ENCODE results near the gene CEACAM1.
"Not testable (repeated sequence)": the region's sequence is repeated elsewhere in the genome, so short reads cannot be mapped to it uniquely, and the experiment has no call there.

CEACAM1 gene

DNA sequence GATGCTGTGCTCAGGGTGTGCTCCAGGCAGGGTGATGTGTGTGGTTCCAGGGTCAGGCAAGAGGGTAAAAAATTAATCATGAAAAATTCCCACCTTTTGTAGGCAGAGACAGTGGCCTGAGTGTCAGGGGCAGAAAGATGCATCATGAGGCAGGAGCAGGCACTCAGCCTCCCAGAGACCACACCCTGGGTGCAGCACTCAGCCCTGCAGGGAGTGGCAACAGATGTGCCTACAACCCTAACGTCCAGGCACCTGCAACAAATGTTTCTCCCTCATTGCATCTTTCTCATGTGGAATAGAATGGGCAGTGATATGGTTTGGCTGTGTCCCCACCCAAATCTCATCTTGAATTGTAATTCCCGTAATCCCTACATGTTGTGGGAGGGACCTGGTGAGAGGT lies 19.6 kb upstream of the CEACAM1 start:
- DNase-seq: no peak

- no peak for DNase-seq
These were observed 18.7 kb upstream of the CEACAM1 start for GRCh38 chr19:42546831-42547500.

DNA sequence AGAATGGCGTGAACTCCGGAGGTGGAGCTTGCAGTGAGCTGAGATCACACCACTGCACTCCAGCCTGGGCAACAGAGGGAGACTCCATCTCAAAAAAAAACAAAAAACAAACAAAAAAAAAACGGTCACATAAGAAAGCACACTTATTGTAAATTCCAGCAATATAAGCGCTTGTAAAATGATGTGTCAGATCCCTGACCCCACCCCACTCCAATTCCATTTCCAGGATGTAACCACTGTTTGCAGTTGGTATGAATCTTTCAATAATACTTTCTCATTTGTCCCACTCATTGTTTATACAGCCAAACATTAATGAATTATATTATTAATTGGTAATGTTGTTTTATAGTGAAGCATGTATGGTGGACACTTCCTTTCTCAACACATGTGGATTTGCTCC lies 15.9 kb upstream of the CEACAM1 start:
- DNase-seq: no peak

DNA sequence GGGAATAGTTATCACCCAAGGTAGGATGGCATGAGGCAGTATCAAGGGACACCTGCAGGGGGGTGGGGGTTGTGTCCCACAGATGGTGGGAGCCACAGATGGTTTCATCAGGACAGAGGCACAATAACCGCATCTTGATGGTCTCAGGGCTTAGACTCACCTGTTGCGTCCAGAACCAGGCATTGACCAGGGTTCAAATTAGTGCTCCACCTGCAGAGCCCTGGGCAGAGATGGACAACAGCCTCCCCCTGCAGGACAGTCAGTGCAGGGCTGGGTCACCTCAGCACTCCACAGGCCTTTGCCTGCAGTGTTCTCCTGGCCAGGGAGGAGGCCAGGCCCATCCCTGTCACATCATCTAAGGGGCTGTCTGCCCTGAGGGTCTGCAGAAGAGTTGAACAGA lies 14.5 kb upstream of the CEACAM1 start:
- no peak for DNase-seq

DNA sequence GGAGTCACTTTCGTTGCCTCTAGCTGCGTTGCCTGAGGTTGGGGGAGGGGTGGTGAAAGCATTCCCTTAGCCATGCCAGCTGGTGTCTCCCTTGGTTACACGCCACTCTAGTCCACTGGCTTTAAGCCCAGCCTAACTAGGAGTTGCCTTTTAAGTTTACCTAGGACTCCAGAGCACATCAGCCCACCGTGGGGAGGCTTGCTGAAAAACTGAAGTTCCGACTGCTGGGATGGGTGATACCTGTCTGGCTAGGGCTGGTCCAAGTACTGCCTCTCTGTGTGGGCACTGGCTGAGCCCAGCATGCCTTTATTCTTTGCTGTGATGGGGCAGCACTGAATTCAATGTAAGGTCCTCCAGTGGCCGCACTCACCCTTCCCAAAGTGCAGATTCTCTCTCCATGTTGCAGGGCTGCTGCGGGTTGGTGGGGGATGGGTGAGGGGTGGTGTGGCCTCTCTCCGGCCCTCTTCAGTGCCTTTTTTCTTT lies 11.8 kb upstream of the CEACAM1 start:
- no peak for DNase-seq

DNA sequence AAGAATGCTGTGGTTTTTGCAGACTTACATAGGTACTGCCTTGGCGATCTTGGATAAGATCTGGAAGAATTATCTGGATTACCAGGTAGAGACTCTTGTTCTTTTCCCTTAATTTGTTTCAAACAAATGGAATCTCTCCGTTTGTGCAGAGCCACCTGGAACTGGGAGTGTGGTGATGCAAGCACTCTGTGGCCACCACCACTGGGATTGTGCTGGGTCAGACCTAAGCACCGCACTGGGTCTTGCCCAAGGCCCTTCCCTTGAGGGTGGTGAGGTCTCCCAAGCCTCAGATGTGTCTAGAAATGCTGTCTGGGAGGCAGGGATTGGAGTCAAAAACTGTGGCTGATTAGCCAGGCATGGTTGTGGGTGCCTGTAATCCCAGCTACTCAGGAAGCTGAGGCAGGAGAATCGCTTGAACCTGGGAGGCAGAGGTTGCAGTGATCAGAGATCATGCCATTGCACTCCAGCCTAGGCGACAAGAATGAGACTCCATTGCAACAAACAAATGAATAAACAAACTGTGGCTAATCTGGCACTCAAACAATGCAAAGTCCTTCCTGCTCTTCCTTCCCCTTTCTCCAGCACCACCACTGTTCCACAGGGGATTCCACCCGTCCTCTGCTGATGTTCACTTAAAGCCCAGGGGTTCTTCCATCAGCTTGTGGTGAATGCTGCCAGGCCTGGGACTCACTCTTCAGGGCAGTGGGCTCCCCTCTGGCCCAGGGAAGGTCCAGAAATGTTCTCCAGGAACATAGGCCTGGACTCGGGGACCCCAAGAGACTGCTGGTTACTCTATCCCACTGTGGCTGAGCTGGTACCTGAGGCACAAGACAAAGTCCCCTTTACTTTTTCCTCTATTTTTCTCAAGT lies 10.8 kb upstream of the CEACAM1 start:
- no peak for DNase-seq

DNA sequence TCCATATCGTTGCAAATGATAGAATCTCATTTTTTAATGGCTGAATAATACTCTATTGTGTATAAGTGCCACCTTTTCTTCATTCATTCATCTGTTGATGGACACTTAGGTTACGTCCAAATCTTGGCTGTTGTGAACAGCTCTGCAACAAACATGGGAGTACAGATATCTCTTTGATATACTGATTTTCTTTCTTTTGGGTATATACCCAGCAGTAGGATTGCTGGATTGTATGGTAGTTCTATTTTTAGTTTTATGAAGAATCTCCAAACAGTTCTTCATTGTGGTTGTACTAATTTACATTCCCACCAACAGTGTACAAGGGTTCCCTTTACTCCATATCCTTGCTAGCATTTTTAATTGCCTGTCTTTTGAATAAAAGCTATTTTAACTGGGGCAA lies 7.0 kb upstream of the CEACAM1 start:
- not testable (repeated sequence) for DNase-seq

GRCh38 chr19:42534391-42534790 lies 6.1 kb upstream of the CEACAM1 start:
- DNase-seq: no peak

GRCh38 chr19:42532891-42533290 lies 4.6 kb upstream of the CEACAM1 start:
- DNase-seq: no peak

GRCh38 chr19:42531313-42531712 lies 3.0 kb upstream of the CEACAM1 start:
- DNase-seq: no peak

GRCh38 chr19:42529248-42529764 lies 1.0 kb upstream of the CEACAM1 start:
- peak; percentile 77 for DNase-seq

- DNase-seq: no peak
These were observed 3.3 kb downstream of the CEACAM1 start for GRCh38 chr19:42524943-42525342.

- no peak for DNase-seq
These were observed 4.0 kb downstream of the CEACAM1 start for GRCh38 chr19:42524250-42524649.

- not testable (repeated sequence) for DNase-seq
These were observed 6.0 kb downstream of the CEACAM1 start for GRCh38 chr19:42522262-42522661.

DNA sequence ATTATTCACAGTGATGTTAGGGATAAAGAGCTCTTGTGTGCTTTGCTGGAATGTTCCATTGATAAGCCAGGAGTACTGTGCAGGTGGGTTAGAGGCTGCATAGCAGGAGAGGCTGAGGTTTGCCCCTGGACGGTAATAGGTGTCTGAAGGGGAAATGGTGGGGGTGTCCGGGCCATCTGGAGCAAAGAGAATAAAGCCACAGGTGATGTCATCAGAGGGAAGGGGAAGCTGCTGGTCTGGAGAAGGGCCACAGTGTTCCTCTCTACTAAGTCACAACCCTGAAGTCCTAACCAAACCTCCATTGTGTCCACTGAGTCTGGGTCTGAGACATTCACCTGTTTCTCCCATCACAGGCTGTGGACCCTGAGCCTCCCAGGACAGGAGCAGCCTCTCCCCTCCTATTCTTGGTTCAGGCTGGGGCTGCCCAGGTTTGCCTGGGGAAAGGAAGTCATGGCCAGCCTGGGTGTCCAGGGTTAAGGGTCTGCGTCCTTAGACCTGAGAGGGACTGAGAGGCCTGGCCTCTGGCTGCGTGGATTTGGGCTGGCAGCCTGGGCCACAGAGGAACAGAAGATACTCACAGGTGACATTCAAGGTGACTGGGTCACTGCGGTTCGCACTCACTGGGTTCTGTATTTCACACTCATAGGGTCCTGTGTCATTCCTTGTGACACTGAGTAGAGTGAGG lies 6.8 kb downstream of the CEACAM1 start:
- DNase-seq: no peak

DNA sequence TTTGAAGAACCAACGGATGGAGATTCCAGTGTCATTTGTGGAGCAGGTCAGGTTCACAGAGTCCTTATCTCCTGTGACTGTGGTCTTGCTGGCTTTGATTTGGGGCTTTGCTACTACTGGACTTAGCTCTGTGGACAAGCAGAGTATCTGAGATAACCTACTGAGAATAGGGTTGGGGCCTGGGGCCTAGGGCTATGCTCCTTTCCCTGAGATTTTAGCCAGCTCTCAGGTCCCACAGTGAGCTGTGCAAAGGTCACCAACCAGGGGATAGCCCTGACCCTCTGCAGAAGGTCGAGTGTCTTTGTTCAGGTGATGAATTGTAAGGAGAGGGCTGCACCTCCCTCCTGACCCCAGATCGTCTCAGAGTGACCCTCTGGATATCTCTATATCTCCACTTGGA lies 9.2 kb downstream of the CEACAM1 start:
- no peak for DNase-seq

DNA sequence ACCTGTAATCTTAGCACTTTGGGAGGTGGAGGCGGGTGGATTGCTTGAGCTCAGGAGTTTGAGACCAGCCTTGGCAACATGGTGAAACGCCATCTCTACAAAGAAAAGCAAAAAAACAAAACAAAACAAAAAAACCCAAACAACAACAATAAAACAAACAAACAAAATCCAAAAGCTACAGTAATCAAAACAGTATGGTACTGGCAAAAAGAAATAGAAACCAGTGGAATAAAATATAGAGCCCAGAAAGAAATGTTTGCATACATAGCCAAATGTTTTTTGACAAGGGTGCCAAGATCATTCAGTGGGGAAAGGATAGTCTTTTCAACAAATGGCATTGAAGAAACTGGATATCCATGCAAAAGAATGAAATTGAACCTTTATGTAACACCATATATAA lies 11.5 kb downstream of the CEACAM1 start:
- DNase-seq: no peak

DNA sequence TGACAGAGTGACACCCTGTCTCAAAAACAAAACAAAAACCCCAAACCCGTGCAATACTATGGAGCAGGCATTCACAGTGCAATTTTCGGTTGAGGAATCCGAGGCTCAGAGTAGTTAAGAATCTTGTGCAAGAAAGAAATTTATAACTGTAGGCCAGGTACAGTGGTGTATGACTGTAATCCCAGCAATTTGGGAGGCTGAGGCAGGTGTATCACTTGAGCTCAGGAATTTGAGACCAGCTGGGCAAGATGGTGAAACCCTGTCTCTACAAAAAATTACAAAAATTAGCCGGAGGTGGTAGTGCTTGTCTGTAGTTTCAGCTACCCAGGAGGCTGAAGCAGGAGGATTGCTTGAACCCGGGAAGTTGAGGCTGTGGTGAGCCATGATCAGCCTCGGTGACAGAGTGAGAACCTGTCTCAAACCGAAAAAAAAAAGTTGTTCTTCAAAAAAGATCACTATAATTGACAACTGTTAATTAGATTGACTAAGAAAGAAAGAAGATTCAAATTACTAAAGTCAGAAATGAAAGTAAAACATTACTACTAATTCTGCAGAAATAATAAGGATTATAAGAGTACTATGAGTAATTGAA lies 12.9 kb downstream of the CEACAM1 start:
- DNase-seq: no peak

- DNase-seq: no peak
These were observed 13.8 kb downstream of the CEACAM1 start for GRCh38 chr19:42514449-42514848.

DNA sequence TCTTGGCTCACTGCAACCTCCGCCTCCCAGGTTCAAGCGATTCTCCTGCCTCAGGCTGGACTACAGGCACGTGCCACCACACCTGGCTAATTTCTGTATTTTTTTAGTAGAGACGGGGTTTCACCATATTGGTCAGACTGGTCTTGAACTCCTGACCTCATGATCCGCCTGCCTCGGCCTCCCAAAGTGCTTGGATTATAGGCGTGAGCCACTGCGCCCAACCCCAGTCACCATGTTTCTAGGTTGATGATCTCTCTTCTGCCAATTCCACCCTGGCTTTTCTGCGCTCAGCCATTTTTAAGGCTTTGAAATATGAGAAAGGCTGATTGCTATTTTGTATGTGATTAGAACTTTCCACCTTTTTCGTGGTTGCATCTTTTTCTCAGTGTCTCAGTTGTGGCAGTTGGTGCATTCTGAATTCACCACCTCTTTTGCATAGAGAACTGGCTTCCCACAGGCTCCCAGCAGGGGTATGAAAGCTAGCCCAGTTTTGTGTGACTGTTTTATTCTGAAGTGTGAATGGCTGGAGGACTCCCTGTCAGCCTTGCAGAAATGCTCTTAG lies 15.5 kb downstream of the CEACAM1 start:
- DNase-seq: no peak

DNA sequence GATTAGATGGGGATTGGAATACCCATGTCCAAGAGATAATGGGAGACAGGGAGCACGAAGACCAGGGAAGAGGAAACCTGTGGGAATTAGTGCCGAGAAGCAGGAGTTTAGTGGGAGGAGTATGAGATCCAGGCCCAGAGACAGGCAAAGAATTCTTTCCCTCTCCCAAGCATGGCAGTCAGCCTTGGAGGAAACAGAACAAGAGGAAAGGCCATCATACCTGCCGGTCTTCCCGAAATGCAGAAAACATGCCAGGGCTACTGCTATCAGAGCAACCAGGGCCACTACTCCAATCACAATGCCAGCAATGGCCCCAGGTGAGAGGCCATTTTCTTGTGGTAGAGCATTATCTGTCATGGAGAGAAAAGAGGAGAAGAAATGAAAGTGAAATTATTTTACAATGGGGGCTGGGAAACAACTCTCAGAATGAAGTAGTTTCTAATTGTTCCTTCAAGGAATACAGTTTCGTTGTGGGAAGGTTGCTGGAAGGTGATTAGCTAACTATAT lies 16.1 kb downstream of the CEACAM1 start:
- DNase-seq: no peak

- no peak for DNase-seq
These were observed 16.9 kb downstream of the CEACAM1 start for GRCh38 chr19:42511340-42511739.

All from CD4-positive, alpha-beta T cell treated with Interleukin-10 for 1 hour (primary cell).